HepG2 (cell line): ENCODE data around the gene TMF1. TPM values are rescaled to one million over a fixed set of nuclear protein-coding genes. Genes with fewer than 3 reads are reported as not detected.

Experiments used
- ZNF180 ChIP-seq: sonication (generic); formaldehyde crosslinking; IDR thresholded peaks from 2 replicates; pipeline ENCODE4 v1.4.0; 2020; ENCODE audit warnings: low read depth, missing genetic modification reagents, borderline replicate concordance
- ZNF841 ChIP-seq: sonication (generic); formaldehyde crosslinking; IDR thresholded peaks from 2 replicates; pipeline ENCODE4 v1.8.1; 2023; ENCODE audit warnings: missing genetic modification reagents, borderline replicate concordance
- polyA plus RNA-seq, 8 experiments: library from polyadenylated mRNA; depleted of rRNA in 3 of 8; stranded (reverse) in 7 of 8; unstranded in 1 of 8; fragments of >200 nt; fragmentation: Illumina TruSeq in 4 of 8; extraction: Trizol in 4 of 8; gene quantifications; 2 replicates each; pipeline versions ENCODE4 v1.2.1 to v1.2.3, GENCODE V29; 2011 to 2016; ENCODE audit warnings: low read depth in 4 of 8, missing spikeins in 1 of 8, mixed read lengths in 1 of 8; ENCODE audit not compliant: insufficient read depth in 1 of 8
- total RNA-seq, 5 experiments: library from RNA; depleted of rRNA; stranded (reverse); fragments of >200 nt; fragmentation: Illumina TruSeq; extraction: Trizol; gene quantifications; 2 replicates each; pipeline ENCODE4 v1.2.3, GENCODE V29; 2016; ENCODE audit warnings: low read depth in 1 of 5
- TF ChIP-seq, protein P1 (sequence below), 2 experiments: sonication (generic) in 1 of 2; formaldehyde crosslinking in 1 of 2; IDR thresholded peaks; 2 replicates each; pipeline versions ENCODE4 v1.6.1 to v1.9.0; 2014 to 2022; ENCODE audit warnings: antibody characterized with exemption in 1 of 2, borderline replicate concordance in 1 of 2, inconsistent platforms in 1 of 2, low read depth in 1 of 2, missing genetic modification reagents in 1 of 2
- TF ChIP-seq, protein P2 (sequence below): sonication (generic); formaldehyde crosslinking; IDR thresholded peaks from 2 replicates; pipeline ENCODE4; 2020; ENCODE audit warnings: missing genetic modification reagents, mild to moderate bottlenecking, borderline replicate concordance
- TF ChIP-seq, protein P3 (sequence below): sonication (generic); formaldehyde crosslinking; IDR thresholded peaks from 2 replicates; pipeline ENCODE4 v1.8.1; 2023; ENCODE audit warnings: mild to moderate bottlenecking, missing genetic modification reagents, borderline replicate concordance
- TF ChIP-seq, protein P4 (sequence below): sonication (generic); formaldehyde crosslinking; IDR thresholded peaks from 2 replicates; pipeline ENCODE4 v1.9.0; 2021; ENCODE audit warnings: missing genetic modification reagents, borderline replicate concordance

Gene TMF1
- total and polyA plus RNA-seq, 2 of the 13 experiments (the other 11 are each of a cell fraction or from before 2014, with no cell fraction given), result 12.1 to 38.4 TPM

DNA sequence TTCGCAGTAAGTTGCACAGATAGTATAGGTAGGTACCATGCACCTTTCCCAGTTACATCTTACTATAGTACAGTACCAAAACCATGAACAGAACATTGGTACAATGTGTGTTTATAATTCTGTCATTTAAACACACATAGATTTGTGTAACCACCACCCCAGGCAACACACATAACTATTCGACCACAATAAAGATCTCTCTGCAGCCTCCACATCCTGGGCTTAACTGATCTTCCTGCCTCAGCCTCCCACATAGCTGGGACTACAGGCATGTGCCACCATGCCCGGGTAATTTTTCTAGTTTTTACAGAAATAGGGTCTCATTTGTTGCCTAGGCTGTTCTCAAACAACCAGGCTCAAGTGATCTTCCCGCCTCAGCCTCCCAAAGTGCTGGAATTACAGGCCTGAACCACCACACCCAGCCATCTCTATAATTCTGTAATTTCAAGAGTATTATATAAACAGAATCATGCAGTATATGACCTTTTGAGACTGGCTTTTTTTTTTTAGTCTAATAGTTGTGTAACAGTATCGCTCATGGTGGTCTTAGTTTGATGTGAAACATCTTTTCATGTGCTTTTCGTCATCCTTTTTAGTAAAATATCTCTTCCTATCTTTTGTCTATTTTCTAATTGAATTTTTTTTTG lies 13.3 kb upstream of the TMF1 start (continued):
- TF ChIP-seq, protein P1, sequence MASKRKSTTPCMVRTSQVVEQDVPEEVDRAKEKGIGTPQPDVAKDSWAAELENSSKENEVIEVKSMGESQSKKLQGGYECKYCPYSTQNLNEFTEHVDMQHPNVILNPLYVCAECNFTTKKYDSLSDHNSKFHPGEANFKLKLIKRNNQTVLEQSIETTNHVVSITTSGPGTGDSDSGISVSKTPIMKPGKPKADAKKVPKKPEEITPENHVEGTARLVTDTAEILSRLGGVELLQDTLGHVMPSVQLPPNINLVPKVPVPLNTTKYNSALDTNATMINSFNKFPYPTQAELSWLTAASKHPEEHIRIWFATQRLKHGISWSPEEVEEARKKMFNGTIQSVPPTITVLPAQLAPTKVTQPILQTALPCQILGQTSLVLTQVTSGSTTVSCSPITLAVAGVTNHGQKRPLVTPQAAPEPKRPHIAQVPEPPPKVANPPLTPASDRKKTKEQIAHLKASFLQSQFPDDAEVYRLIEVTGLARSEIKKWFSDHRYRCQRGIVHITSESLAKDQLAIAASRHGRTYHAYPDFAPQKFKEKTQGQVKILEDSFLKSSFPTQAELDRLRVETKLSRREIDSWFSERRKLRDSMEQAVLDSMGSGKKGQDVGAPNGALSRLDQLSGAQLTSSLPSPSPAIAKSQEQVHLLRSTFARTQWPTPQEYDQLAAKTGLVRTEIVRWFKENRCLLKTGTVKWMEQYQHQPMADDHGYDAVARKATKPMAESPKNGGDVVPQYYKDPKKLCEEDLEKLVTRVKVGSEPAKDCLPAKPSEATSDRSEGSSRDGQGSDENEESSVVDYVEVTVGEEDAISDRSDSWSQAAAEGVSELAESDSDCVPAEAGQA (IDR thresholded peaks at IDR 0.05; ENCODE audit: low read depth), result no peak
- TF ChIP-seq, protein P1 (CRISPR knock-in tag; IDR thresholded peaks at IDR 0.05; ENCODE audit: borderline replicate concordance), result no peak
- TF ChIP-seq, protein P2, sequence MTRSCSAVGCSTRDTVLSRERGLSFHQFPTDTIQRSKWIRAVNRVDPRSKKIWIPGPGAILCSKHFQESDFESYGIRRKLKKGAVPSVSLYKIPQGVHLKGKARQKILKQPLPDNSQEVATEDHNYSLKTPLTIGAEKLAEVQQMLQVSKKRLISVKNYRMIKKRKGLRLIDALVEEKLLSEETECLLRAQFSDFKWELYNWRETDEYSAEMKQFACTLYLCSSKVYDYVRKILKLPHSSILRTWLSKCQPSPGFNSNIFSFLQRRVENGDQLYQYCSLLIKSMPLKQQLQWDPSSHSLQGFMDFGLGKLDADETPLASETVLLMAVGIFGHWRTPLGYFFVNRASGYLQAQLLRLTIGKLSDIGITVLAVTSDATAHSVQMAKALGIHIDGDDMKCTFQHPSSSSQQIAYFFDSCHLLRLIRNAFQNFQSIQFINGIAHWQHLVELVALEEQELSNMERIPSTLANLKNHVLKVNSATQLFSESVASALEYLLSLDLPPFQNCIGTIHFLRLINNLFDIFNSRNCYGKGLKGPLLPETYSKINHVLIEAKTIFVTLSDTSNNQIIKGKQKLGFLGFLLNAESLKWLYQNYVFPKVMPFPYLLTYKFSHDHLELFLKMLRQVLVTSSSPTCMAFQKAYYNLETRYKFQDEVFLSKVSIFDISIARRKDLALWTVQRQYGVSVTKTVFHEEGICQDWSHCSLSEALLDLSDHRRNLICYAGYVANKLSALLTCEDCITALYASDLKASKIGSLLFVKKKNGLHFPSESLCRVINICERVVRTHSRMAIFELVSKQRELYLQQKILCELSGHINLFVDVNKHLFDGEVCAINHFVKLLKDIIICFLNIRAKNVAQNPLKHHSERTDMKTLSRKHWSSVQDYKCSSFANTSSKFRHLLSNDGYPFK (CRISPR knock-in tag), result no peak
- TF ChIP-seq ZNF841 (CRISPR knock-in tag) (no peak), ZNF180 (no peak)
- TF ChIP-seq, protein P3, sequence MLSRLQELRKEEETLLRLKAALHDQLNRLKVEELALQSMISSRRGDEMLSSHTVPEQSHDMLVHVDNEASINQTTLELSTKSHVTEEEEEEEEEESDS, result no peak
- TF ChIP-seq, protein P4, sequence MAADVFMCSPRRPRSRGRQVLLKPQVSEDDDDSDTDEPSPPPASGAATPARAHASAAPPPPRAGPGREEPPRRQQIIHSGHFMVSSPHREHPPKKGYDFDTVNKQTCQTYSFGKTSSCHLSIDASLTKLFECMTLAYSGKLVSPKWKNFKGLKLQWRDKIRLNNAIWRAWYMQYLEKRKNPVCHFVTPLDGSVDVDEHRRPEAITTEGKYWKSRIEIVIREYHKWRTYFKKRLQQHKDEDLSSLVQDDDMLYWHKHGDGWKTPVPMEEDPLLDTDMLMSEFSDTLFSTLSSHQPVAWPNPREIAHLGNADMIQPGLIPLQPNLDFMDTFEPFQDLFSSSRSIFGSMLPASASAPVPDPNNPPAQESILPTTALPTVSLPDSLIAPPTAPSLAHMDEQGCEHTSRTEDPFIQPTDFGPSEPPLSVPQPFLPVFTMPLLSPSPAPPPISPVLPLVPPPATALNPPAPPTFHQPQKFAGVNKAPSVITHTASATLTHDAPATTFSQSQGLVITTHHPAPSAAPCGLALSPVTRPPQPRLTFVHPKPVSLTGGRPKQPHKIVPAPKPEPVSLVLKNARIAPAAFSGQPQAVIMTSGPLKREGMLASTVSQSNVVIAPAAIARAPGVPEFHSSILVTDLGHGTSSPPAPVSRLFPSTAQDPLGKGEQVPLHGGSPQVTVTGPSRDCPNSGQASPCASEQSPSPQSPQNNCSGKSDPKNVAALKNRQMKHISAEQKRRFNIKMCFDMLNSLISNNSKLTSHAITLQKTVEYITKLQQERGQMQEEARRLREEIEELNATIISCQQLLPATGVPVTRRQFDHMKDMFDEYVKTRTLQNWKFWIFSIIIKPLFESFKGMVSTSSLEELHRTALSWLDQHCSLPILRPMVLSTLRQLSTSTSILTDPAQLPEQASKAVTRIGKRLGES (CRISPR knock-in tag), result no peak
